HG03196 (cell line): ENCODE results near the gene CNST.
"Not testable (repeated sequence)": the region's sequence is repeated elsewhere in the genome, so short reads cannot be mapped to it uniquely, and the experiment has no call there.

Experiments
- ATAC-seq: cut with Tn5 transposase; IDR thresholded peaks from one replicate; pipeline ENCODE4 v1.9.1; 2021; ENCODE audit not compliant: unreplicated experiment

CNST gene

DNA sequence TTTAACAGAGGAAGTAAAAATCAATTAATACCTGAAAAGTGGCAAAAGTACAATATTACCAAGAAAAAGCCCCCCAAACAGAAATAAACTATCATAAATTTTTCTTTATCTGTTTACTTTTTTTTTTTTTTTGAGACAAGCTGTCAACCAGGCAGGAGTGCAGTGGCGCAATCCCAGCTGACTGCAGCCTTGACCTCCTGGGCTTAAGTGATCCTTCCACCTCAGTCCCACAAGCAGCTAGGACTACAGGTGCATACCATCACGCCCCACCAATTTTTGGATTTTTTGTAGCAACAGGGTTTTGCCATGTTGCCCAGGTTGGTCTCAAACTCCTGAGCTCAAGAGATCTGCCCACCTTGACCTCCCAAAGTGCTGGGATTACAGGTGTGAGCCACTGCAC is 8.2 kb upstream of the CNST start:
- no peak for ATAC-seq

DNA sequence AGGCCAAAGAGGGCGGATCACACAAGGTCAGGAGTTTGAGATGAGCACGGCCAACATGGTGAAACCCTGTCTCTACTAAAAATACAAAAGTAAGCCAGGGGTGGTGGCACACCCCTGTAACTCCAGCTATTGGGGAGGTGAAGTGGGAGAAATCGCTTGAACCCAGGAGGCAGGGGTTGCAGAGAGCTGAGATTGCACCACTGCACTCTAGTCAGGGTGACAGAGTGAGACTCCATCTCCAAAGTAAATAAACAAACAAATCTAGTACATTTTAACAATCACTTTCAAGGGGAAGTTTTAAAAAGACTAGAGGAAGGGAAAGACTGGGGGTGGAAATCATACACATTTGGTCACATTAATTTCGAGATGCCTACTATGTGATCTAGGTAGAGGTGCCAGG is 6.9 kb upstream of the CNST start:
- ATAC-seq = no peak

DNA sequence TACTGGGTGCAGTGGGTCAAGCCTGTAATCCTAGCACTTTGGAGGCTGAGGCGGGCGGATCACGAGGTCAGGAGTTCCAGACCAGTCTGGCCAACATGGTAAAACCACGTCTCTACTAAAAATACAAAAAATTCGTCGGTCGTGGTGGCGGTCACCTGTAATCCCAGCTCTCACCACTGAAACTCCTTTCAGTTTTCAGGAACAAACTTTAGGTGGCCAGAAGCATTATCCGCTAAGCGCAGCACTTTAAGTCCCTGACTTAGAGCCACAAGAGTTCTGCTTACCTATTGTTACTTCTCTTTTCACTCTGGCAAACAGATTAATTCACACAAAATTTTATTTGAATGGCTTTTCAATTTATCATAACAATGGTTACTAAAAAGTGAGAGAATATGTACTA is 5.4 kb upstream of the CNST start:
- ATAC-seq = not testable (repeated sequence)

DNA sequence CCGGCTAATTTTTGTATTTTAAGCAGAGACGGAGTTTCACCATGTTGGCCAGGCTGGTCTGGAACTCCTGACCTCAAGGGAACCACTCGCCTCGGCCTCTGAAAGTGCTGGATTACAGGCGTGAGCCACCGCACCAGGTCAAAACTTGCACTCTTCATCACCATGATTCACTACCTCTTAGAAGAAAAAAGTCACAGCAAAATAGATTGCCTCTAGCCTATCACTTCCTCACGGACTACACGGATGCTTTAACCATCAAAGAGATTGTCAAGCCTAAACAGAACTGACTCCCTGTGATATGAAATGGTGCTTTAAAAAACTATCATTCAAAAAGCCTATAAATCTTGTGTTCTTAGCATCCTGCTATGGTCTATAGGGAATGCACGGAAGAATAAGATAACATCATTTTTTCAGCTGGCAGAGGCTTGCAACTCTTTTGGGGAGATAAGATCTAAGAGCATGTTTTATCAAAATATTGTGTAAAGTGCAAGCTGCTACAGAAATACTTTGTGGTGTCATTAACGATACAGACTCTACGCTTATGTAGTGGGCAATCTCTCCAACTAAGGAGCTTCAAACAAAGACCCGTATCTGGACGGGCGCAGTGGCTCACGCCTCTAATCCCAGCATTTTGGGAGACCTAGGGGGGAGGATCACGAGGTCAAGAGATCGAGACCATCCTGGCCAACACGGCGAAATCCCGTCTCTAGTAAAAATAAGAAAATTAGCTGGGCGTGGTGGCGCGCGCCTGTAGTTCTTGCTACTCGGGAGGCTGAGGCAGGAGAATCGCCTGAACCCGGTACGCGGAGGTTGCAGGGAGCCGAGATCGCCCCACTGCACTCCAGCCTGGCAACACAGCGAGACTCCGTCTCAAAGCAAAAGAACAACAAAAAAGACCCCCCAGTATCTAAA is 1.2 kb upstream of the CNST start:
- no peak for ATAC-seq

DNA sequence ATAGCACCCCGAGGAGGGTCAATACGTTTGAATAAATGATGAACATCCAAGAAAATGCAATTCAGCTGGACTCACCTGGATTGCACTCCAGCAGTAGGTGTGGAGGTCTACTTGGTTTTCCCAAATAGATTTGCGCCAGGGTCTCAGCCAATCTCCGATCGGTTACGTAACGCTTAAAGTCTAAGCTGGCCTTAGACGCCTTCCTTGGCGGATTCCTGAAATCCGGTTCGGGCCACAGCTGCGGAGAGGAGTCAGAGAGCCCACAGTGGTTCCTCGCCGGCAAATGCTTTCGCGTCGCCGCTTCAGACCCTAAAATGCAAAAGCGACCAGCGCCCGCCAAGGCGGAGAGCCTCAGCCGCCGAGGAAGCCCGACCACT is 517 bp upstream of the CNST start:
- no peak for ATAC-seq

DNA sequence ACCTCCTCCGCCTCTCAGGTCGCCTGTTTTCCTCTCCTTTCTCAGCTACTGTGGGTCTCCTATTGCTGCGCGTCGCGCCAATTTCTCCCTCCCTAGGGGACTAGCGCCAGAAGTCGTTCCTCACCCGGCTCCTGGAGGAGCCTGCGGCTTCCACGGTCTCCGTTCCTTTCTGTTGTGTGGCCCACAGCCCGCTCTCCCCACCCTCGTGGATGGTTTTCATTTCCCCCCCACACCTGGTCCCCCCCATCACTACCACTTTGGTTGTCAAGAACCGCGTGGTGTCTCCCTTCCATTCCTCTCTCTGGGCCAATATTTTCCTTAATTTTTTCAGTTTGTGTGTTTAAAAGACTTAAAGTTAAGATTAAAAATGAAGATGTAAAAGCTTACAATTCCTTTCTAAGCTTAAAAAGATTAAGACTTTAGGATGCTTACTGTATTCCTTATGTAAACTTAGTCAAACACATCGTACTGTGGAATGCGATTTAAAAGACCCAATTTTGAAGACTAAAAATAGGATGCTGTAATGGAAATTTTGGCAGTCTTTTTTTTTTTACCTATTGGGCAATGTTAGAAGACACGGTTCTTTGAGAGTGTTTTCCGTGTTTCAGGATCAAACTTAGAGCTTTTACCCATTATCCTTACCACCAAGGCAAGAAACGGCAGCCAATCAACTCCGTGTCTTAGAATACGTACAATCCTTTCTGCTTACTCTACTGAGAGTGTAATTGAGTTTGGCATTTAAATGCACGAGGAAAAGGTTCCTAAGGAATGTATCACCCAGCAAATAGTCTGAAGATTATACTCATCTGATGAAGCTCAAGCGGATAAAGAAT is 773 bp downstream of the CNST start:
- ATAC-seq = peak; percentile 24

DNA sequence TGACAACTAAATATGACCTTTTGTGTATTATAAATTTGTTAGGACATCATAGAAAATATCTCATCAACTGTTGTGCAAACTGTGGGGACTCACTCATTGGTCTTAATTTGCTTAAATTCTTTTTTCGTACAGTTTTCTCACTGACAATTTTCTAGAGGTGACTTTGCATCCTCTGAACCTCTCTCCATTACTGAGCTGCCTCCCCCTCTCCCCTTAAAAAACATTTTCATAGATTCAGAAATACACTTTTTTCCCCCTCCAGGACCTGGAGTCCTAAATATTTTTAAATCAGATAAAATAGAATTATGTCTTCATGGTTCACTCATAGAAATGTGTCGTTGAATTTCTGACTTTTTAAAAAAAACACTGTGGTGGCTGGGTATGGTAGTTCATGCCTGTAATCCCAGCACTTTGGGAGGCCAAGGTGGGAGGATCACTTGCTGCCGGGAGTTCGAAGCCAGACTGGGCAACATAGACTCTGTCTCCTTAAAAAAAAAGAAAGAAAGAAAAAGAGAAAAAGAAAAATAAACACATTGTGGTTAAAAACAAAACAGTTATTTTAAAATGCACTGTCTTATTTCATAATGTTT is 1.5 kb downstream of the CNST start:
- no peak for ATAC-seq

DNA sequence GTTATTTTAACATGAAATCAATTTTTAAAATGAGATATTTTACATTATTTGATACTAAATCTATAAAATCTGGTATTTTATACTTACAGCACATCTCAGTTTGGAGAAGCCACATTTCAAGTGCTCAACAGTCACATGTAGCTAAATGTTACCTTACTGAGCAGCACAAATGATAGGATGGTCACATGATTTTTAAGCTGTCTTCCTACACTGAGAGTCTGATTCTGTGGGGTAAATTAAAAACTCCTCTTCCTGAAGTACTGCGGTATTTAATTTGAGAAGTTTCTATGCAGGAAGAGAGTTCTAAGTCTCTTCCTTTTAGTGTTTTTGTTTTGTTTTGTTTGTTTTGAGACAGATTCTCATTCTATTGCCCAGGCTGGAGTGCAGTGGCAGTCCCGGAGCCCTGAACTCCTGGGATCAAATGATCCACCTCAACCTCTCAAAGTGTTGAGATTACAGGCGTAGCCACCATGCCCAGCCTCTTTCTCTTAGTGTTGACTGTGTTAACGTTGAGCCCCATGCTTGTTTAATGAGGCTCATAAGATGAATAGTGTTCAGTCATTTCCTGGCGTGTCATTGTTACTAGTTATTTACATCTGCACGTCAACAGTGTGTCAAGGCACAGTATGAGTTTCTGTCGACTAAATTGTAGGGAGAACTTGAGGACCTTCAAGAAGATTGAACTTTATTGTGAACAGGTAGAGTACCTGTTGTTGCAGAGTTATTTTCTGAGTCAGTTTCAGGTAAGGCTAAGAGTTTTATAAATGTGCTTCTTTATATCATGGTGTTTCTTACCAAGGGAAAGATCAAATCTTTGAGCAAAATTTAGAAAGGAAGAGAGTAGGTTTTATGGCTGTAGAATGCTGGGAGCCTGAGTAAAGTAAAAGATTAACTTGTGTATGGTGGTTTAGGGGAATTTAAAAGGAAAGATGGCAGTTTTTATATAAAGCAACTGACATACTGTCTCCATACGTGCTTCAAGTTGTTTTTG is 3.3 kb downstream of the CNST start:
- ATAC-seq = no peak

DNA sequence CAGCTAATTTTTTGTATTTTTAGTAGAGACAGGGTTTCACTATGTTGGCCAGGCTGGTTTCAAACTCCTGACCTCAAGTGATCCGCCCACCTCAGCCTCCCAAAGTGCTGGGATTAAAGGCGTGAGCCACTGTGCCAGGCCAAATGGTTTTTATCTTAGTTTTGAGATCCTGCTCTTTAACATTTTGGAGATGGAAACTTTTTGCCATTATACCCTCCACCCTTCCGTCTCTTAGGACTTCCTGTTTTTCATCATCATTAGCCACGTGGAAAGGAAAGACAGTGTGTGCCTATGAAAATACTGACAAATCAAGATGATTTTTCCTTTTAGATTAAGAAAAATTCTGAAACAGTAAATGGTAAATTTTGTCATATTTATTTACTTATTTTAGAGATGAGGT is 5.1 kb downstream of the CNST start:
- ATAC-seq = not testable (repeated sequence)

DNA sequence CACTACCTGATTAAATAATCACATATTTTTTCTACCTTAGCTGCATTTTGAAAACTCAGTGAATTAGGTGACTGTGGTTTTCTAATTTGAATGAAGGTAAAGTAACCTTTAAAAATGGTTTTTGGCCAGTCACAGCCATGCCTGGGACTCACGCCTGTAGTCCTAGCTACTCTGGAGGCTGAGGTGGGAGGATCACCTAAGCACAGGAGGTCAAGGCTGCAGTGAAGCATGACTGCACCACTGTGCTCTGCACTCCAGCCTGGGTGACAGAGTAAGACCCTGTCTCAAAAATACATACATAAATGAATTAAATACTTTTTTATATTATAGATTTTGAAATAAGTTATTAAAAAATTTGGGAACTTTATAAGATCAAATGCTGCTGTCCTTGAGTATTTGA is 5.7 kb downstream of the CNST start:
- no peak for ATAC-seq

DNA sequence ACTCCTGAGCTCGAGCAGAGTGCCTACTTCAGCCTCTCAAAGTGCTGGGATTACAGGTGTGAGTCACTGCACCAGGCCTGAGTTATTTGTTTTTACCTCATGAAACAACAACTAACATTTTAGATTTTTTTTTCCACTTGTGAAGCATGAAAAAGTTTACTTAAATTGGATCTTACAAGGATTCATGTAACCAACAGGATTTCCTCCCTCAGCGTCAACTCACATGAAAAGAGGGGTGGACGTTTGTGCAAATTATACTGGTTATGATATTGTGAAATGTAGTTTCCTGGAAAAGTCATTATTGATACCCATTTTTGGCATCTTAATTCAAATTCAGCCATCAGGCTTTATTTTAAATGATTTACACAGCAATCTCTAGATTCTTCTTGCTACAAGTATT is 6.5 kb downstream of the CNST start:
- no peak for ATAC-seq

DNA sequence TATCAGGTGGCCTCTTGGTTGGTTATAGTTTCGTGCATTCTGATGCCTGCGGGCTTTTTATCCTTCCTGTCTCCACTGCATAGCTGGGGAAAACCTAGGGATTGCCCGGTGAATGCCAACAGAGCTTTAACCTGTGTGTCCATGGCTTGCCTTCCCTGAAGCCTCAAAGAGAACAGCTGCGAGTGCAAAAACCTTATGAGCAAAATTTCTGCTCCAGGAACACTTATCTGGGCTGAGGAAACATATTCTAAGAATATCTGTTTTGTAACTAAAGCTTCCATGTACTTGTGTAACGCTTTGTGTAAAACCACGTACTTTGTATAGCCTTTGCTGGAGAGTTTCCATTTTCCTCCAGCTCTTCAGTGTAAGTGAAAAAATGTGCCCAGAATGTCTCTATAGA is 7.2 kb downstream of the CNST start:
- no peak for ATAC-seq

DNA sequence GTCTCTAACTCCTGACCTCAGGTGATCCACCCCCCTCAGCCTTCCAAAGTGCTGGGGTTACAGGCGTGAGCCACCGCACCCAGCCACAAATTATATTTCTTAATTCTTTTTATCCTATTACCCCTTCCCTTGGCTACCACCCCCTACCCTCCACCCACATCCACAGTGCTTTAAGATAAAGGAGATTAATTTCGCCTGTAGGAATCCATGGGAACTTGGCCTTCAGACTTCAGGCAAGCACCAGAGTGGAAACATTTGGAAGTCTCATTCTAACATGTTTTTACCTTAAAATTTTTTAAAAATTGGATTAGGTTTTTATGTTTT is 10.4 kb downstream of the CNST start:
- no peak for ATAC-seq

DNA sequence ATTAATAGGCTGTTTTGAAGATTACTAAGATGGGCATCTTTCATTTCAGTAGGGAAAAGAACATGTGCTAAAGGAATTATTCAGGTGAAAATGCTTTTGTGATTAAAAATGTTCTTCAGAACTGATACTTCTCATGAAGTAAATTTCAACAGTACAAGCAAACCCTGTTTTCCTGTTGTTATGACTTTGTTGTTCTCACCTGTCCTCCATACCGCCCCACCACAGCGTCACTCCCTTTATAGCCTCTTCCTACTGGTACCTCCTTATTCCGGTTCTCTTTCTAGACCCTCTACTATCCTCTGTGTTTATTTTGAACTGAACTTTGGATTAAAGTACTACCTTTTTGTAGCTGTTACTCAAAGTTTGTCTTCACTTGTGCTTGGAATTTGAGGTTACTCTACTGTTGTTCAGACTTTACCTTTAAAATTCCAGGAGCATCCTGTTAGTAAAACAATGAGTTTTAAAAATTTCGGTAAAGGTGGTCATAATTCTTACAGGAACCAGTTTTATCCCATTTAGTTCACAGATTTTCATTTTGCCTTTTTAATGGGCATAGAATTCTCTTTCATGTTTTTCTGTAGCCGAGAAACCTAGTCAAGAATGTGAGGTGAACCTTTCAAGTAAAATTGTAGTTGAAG is 10.9 kb downstream of the CNST start:
- no peak for ATAC-seq

DNA sequence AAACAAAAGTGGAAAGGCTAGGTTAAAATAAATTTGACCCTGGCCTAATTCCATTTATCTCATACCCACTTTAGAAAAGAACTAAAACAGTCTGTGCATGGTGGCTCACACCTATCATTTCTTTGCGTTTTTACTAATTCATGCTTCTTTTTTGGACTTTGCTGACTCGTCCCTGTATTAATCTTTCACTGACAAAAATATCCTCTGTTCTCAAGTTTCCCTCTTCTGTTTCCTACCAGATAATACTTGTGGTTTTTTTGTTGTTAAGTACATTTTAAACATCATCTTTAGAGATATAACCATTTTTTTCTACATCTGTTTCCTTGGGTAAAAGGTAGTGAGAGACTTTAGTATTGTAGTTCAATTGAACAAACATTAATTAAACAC is 11.5 kb downstream of the CNST start:
- no peak for ATAC-seq

DNA sequence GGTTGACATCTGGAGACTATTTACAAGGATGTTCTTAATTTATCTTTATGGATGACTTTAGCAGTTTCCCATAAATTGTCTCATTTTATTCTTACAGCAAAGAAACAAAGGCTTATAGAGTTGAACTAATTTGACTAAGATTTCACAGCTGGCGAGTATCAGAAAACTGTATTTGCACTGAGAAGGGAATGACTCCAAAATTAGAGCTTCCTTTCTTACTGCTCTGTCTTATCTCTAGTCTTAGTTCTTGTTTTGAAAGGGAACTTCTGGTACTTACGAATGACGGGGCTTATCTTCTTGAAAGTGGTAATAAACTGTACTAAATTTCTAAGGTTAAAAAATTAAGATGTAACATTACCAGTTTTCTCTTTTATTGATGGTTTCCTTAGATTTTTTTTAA is 13.6 kb downstream of the CNST start:
- ATAC-seq = no peak

DNA sequence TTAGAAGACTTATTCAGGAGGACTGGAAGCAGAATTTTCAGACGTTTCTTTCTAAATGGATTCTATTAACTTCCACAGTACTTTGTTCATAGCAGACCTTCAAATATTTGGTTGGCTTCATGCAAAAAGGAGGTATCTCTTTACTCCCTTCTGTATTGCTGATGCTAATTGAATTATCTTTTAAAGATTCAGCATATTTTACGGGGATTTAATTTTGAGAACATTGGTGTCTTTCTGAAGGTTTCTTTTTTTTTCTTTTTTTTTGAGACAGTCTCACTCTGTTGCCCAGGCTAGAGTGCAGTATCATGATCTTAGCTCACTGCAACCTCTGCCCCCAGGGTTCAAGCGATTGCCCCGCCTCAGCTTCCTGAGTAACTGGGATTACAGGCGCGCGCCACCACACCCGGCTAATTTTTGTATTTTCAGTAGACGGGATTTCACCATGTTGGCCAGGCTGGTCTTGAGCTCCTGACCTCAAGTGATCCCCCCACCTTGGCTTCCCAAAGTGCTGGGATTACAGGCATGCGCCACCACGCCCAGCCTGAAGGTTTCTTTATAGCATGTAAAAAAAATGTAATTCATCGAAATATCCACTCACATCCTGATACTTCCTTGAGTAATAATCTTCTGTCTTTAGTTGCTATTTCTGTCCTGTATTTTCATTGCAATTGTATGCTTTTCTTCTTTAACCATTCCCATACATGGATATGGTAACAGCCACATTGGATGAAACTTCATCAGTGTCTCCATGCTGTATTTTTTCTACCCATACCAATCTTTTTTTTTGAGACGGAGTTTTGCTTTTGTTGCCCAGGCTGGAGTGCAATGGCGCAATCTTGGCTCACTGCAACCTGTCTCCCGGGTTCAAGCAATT is 14.5 kb downstream of the CNST start:
- no peak for ATAC-seq

DNA sequence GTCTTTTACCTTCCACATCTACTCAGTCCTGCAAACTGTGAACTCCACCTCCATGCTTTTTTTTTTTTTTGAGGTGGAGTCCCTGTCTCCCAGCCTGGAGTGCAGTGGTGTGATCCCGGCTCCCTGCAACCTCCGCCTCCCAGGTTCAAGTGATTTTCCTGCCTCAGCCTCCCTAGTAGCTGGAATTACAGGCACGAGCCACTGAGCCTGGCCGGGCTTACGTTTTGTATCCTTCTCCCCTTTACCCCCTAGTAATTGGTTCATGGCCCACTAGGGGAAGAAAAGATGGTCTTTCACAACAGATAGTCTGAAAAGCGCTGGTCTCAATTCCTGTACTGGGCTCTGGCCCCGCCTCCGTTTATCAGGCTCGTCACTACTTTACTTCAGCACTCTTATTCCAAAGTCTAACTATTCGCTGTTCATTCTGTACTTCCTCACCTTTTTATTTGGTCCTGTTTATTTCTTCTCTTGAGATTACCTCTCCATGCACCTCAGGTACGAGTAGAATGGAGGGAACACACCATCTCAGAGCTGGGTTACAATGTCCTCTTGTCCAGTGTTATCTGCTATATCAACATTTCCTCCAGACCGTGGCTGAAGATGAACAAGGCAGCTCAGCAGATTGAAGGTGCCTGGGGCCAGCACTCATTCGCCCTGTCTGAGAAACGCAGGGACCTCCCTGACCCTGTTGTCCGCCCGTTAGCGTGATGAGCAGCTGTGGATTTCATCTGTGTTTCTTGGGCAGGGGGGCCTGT is 16.2 kb downstream of the CNST start:
- ATAC-seq = no peak

DNA sequence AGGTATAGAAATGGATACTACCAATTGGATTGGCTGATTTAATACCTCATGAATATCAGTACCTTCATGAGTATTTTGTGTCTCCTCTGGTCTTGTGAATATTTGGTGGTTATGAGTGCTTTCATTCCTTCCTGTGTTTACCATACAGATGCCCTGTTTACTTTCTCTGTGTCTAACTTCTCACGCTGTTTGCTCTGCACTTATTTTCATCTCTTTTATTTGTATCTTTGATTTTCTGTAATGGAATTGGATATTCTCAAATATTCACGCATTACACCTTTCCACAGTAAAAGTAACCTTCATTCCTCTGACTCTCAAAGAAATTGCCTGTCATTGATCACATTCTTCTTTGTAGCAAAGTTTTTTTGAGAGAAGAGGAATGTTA is 16.8 kb downstream of the CNST start:
- ATAC-seq = no peak
